ENCODE data around the gene SHC4.
"Not testable (repeated sequence)": the region's sequence is repeated elsewhere in the genome, so short reads cannot be mapped to it uniquely, and the experiment has no call there.

Gene SHC4

DNA sequence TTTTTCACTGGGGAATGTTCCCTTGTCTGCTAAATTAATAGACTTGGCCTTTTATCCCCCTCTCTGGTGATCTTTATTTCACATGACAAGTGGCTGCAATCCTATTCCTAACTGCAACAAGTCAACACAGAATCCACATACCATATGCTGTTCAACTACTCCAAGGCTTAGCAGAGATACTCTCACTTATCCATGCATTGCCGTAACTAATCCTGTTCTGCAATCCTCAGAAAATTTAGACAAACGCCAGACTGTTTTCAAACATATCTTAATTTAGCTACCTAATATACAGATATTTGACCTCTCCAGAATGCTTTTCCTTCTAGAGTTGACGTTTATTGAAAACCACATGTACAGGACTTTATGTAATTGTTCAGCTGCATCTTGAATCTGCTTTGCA, 47.9 kb downstream of the SHC4 start:
- Histone ChIP-seq H3K27me3 (ENCODE audit: control insufficient read depth, insufficient read depth, low read length) (no peaks in the 10 kb centered on the region), H3K9me3 (ENCODE audit: control insufficient read depth, insufficient read depth, low read length) (no peaks in the 10 kb centered on the region), H3K9ac (ENCODE audit: low read depth, low read length) (no peak overlapping the region), H3K4me1 (ENCODE audit: control insufficient read depth, insufficient read depth, low read length) (peaks cover 2% of the 10 kb centered on the region), H3K36me3 (ENCODE audit: control insufficient read depth, insufficient read depth, low read length) (no peaks in the 10 kb centered on the region), H3K4me3 (ENCODE audit: low read depth, low read length) (no peak overlapping the region)

- no peaks in the 10 kb centered on the region for H3K36me3 ChIP-seq (ENCODE audit: control insufficient read depth, insufficient read depth, low read length)
- no peaks in the 10 kb centered on the region for H3K27me3 ChIP-seq (ENCODE audit: control insufficient read depth, insufficient read depth, low read length)
- H3K4me3 ChIP-seq (ENCODE audit: low read depth, low read length) = no peak overlapping the region
- H3K9ac ChIP-seq (ENCODE audit: low read depth, low read length) = no peak overlapping the region
- H3K4me1 ChIP-seq (ENCODE audit: control insufficient read depth, insufficient read depth, low read length) = peaks cover 2% of the 10 kb centered on the region
- no peaks in the 10 kb centered on the region for H3K9me3 ChIP-seq (ENCODE audit: control insufficient read depth, insufficient read depth, low read length)
These were observed 49.0 kb downstream of the SHC4 start for GRCh38 chr15:48914717-48915116.

DNA sequence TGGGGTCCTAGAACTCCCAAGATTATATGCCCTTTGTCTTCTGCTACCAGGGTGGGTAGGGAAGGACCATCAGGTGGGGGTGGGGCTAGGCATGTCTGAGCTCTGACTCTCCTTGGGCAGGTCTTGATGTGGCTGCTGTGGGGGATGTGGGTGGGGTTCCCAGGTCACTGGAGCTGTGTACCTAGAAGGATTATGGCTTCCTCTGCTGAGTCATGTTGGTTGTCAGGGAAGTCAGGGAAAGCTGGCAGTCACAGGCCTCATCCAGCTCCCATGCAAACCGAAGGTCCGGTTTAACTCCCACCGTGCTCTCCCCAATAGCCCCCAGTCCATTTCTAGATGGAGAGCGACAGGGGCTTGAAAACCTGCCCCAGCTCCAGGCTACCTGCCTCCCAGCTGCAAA, 50.6 kb downstream of the SHC4 start:
- no peaks in the 10 kb centered on the region for H3K36me3 ChIP-seq (ENCODE audit: control insufficient read depth, insufficient read depth, low read length)
- no peak overlapping the region for H3K4me3 ChIP-seq (ENCODE audit: low read depth, low read length)

GRCh38 chr15:48910554-48910953, 53.2 kb downstream of the SHC4 start:
- H3K4me1 ChIP-seq (ENCODE audit: control insufficient read depth, insufficient read depth, low read length); H3K9me3 ChIP-seq (ENCODE audit: control insufficient read depth, insufficient read depth, low read length); H3K4me3 ChIP-seq (ENCODE audit: low read depth, low read length); H3K27me3 ChIP-seq (ENCODE audit: control insufficient read depth, insufficient read depth, low read length); H3K9ac ChIP-seq (ENCODE audit: low read depth, low read length); H3K36me3 ChIP-seq (ENCODE audit: control insufficient read depth, insufficient read depth, low read length): not testable (repeated sequence)

More for the DNA sequence above, 50.6 kb downstream of the SHC4 start:
- H3K9me3 ChIP-seq (ENCODE audit: control insufficient read depth, insufficient read depth, low read length) = no peaks in the 10 kb centered on the region
- no peak overlapping the region for H3K9ac ChIP-seq (ENCODE audit: low read depth, low read length)
- no peaks in the 10 kb centered on the region for H3K27me3 ChIP-seq (ENCODE audit: control insufficient read depth, insufficient read depth, low read length)
- peaks cover 2% of the 10 kb centered on the region for H3K4me1 ChIP-seq (ENCODE audit: control insufficient read depth, insufficient read depth, low read length)

DNA sequence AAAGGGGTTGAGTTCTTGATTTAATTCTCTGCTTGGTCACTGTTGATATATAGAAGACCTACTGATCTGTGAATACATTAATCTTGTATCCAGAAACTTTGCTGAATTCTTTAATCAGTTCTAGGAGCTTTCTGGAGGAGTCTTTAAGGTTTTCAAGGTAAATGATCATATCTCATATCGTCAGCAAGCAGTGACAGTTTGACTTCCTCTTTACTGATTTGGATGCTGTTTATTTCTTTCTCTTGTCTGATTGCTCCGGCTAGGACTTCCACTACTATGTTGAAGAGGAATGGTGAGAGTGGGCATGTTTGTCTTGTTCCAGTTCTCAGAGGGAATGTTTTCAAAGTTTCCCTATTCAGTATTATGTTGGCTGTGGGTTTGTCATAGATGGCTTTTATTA, 54.4 kb downstream of the SHC4 start:
- H3K4me3 ChIP-seq (ENCODE audit: low read depth, low read length); H3K9me3 ChIP-seq (ENCODE audit: control insufficient read depth, insufficient read depth, low read length); H3K4me1 ChIP-seq (ENCODE audit: control insufficient read depth, insufficient read depth, low read length); H3K27me3 ChIP-seq (ENCODE audit: control insufficient read depth, insufficient read depth, low read length); H3K36me3 ChIP-seq (ENCODE audit: control insufficient read depth, insufficient read depth, low read length); H3K9ac ChIP-seq (ENCODE audit: low read depth, low read length): not testable (repeated sequence)

DNA sequence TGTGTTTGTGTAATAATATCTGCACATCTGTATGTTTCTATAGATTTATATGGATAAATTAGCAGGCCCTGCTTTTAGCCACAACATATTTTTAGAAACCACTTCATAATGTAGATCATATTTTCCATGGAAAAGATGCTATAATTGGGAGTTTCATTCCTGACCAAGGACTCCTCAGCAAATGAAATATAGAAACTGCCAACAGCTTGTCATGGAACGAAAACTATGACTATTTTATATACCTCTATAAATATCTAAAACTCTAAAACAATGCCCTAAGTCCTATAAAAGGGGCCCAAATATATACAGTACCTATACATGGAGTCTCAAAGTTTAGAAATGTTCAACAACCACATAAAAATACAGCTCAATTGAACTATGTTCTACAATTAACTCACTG, 57.9 kb downstream of the SHC4 start:
- no peaks in the 10 kb centered on the region for H3K9me3 ChIP-seq (ENCODE audit: control insufficient read depth, insufficient read depth, low read length)
- no peaks in the 10 kb centered on the region for H3K36me3 ChIP-seq (ENCODE audit: control insufficient read depth, insufficient read depth, low read length)

GRCh38 chr15:48905216-48905615, 58.5 kb downstream of the SHC4 start:
- Histone ChIP-seq H3K4me1 (ENCODE audit: control insufficient read depth, insufficient read depth, low read length) (no peaks in the 10 kb centered on the region), H3K9ac (ENCODE audit: low read depth, low read length) (no peak overlapping the region), H3K9me3 (ENCODE audit: control insufficient read depth, insufficient read depth, low read length) (no peaks in the 10 kb centered on the region), H3K36me3 (ENCODE audit: control insufficient read depth, insufficient read depth, low read length) (no peaks in the 10 kb centered on the region), H3K4me3 (ENCODE audit: low read depth, low read length) (no peak overlapping the region), H3K27me3 (ENCODE audit: control insufficient read depth, insufficient read depth, low read length) (no peaks in the 10 kb centered on the region)

More for the DNA sequence above, 57.9 kb downstream of the SHC4 start:
- H3K27me3 ChIP-seq (ENCODE audit: control insufficient read depth, insufficient read depth, low read length) = no peaks in the 10 kb centered on the region
- H3K4me1 ChIP-seq (ENCODE audit: control insufficient read depth, insufficient read depth, low read length) = no peaks in the 10 kb centered on the region
- H3K4me3 ChIP-seq (ENCODE audit: low read depth, low read length) = no peak overlapping the region
- H3K9ac ChIP-seq (ENCODE audit: low read depth, low read length) = no peak overlapping the region

- H3K27me3 ChIP-seq (ENCODE audit: control insufficient read depth, insufficient read depth, low read length) = no peaks in the 10 kb centered on the region
- no peaks in the 10 kb centered on the region for H3K9me3 ChIP-seq (ENCODE audit: control insufficient read depth, insufficient read depth, low read length)
- no peaks in the 10 kb centered on the region for H3K4me1 ChIP-seq (ENCODE audit: control insufficient read depth, insufficient read depth, low read length)
- no peak overlapping the region for H3K9ac ChIP-seq (ENCODE audit: low read depth, low read length)
- H3K36me3 ChIP-seq (ENCODE audit: control insufficient read depth, insufficient read depth, low read length) = no peaks in the 10 kb centered on the region
- no peak overlapping the region for H3K4me3 ChIP-seq (ENCODE audit: low read depth, low read length)
These were observed 59.0 kb downstream of the SHC4 start for GRCh38 chr15:48904758-48905157.

DNA sequence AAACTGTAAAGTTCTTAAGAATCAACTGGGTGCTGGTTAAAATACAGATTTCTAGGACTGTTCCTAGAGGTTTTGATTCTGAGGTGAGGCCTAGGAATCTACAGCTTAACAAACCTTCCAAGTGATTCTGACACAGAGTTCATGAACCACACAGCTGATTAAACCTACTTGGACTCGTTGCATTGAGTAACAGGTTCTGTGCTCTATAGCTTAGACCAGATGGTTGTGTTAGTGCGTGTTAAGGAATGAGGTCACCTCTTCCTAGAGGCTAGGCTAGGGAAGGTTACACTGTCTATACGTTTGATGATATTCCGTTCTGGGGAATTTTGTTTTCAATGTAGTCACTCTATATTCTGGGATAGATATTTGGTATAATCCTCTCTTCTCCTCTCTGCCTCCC, 63.9 kb downstream of the SHC4 start:
- no peaks in the 10 kb centered on the region for H3K9me3 ChIP-seq (ENCODE audit: control insufficient read depth, insufficient read depth, low read length)
- no peak overlapping the region for H3K9ac ChIP-seq (ENCODE audit: low read depth, low read length)
- H3K4me1 ChIP-seq (ENCODE audit: control insufficient read depth, insufficient read depth, low read length) = peaks cover 2% of the 10 kb centered on the region
- no peaks in the 10 kb centered on the region for H3K36me3 ChIP-seq (ENCODE audit: control insufficient read depth, insufficient read depth, low read length)
- no peaks in the 10 kb centered on the region for H3K27me3 ChIP-seq (ENCODE audit: control insufficient read depth, insufficient read depth, low read length)
- H3K4me3 ChIP-seq (ENCODE audit: low read depth, low read length) = no peak overlapping the region

GRCh38 chr15:48898446-48898845, 65.3 kb downstream of the SHC4 start:
- no peak overlapping the region for H3K4me3 ChIP-seq (ENCODE audit: low read depth, low read length)
- H3K27me3 ChIP-seq (ENCODE audit: control insufficient read depth, insufficient read depth, low read length) = no peaks in the 10 kb centered on the region
- no peaks in the 10 kb centered on the region for H3K36me3 ChIP-seq (ENCODE audit: control insufficient read depth, insufficient read depth, low read length)
- H3K9ac ChIP-seq (ENCODE audit: low read depth, low read length) = no peak overlapping the region
- H3K9me3 ChIP-seq (ENCODE audit: control insufficient read depth, insufficient read depth, low read length) = no peaks in the 10 kb centered on the region
- H3K4me1 ChIP-seq (ENCODE audit: control insufficient read depth, insufficient read depth, low read length) = peaks cover 2% of the 10 kb centered on the region

- no peak overlapping the region for H3K9ac ChIP-seq (ENCODE audit: low read depth, low read length)
- peaks cover 2% of the 10 kb centered on the region for H3K4me1 ChIP-seq (ENCODE audit: control insufficient read depth, insufficient read depth, low read length)
- no peak overlapping the region for H3K4me3 ChIP-seq (ENCODE audit: low read depth, low read length)
- no peaks in the 10 kb centered on the region for H3K27me3 ChIP-seq (ENCODE audit: control insufficient read depth, insufficient read depth, low read length)
- no peaks in the 10 kb centered on the region for H3K9me3 ChIP-seq (ENCODE audit: control insufficient read depth, insufficient read depth, low read length)
- H3K36me3 ChIP-seq (ENCODE audit: control insufficient read depth, insufficient read depth, low read length) = no peaks in the 10 kb centered on the region
These were observed 65.7 kb downstream of the SHC4 start for GRCh38 chr15:48898032-48898431.

DNA sequence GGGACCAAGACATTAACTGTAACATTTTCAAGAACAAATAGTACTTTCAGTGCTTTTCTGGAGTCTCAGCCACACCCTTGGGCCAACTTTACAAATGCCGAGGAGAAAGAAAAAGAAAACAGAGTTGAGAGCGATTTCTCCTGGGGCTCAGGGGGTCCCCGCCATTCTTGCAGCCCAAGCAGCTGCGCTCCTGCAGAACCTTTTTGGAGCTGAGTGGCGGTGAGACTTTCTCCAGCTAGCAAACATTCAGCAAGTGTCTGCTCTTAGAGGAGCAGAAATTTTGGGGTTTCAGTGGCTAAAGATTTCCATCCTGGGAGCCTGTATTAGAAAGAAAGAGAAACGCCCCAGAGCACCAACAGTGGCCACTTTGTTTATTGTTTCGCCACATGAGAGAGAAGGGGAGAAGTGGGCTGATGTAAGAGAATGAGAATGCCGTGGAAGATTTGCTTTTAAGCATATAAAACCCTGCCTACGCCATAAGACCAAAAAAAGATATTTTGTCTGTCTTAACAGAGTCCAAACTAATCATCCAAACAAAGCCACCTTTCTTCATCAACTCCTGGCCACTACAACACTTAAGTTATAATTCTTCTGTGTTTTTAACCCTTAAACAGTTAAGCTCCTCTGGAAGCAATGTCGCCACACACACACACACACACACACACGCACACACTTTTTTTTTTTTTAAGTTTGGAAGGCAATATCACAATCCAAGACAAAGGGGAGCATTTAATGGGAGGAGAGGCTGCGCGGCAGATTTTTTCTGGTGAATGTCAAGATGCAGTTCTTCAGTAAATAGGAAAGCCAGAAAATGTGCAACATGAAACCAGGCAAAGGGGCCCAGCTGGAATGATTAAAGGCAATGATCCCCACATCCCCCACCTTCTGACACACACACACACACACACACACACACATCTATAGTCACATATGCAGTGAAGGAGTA, 66.6 kb downstream of the SHC4 start:
- no peaks in the 10 kb centered on the region for H3K9me3 ChIP-seq (ENCODE audit: control insufficient read depth, insufficient read depth, low read length)
- H3K27me3 ChIP-seq (ENCODE audit: control insufficient read depth, insufficient read depth, low read length) = no peaks in the 10 kb centered on the region
- peaks cover 2% of the 10 kb centered on the region for H3K4me1 ChIP-seq (ENCODE audit: control insufficient read depth, insufficient read depth, low read length)
- H3K4me3 ChIP-seq (ENCODE audit: low read depth, low read length) = no peak overlapping the region
- no peak overlapping the region for H3K9ac ChIP-seq (ENCODE audit: low read depth, low read length)
- H3K36me3 ChIP-seq (ENCODE audit: control insufficient read depth, insufficient read depth, low read length) = no peaks in the 10 kb centered on the region
